ENCODE measurements around the gene CDYL.

DNA sequence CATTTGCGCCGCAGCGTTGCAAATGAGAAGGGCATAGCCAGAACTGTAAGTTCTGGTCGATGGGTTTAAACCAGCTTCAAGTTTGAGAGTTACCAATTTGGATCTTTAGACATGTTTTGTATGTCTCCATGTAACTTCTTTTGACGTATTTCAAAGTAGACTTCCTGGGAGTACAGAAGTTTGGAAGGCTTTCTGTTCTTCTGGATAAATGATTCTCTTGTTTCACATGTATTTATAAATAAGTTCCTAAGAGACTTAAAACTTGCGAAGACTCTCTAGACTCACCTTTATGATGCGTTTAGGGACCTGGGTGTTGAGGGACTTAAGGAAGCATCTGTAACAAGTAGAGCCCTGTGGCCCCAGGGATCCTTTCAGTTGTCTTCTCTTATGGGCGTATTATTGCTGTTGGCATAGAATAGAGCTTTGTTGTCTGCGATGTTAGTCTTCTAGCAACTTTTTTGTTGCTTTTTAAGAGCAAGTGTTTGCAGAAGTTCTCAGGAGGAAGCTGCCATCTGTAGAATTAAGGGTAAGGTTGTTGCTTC, 1.3 kb downstream of the CDYL start:
- no peak for TF ChIP-seq EZH2 (IDR thresholded peaks at IDR 0.05; ENCODE audit: borderline replicate concordance, low read length)
- TF ChIP-seq, protein P1, sequence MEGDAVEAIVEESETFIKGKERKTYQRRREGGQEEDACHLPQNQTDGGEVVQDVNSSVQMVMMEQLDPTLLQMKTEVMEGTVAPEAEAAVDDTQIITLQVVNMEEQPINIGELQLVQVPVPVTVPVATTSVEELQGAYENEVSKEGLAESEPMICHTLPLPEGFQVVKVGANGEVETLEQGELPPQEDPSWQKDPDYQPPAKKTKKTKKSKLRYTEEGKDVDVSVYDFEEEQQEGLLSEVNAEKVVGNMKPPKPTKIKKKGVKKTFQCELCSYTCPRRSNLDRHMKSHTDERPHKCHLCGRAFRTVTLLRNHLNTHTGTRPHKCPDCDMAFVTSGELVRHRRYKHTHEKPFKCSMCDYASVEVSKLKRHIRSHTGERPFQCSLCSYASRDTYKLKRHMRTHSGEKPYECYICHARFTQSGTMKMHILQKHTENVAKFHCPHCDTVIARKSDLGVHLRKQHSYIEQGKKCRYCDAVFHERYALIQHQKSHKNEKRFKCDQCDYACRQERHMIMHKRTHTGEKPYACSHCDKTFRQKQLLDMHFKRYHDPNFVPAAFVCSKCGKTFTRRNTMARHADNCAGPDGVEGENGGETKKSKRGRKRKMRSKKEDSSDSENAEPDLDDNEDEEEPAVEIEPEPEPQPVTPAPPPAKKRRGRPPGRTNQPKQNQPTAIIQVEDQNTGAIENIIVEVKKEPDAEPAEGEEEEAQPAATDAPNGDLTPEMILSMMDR (conservative IDR thresholded peaks at IDR 0.05 in 1 of 2, IDR thresholded peaks at IDR 0.05 in 1 of 2; ENCODE audit: extremely low read depth in 1 of 2, insufficient read depth in 1 of 2, low read depth in 1 of 2, low read length in 2 of 2), result no peak
